ENCODE results near the gene ATF6.
"Not testable (repeated sequence)": the region's sequence is repeated elsewhere in the genome, so short reads cannot be mapped to it uniquely, and the experiment has no call there.

Gene ATF6

GRCh38 chr1:161763522-161764098 is 2.5 kb upstream of the ATF6 start:
- peak overlapping the region; percentile 28 to 94 for H3K27ac Mint-ChIP-seq
- H3K27me3 Mint-ChIP-seq, result no peaks in the 10 kb centered on the region
- H3K4me3 Mint-ChIP-seq, result peak overlapping the region; percentile 49 to 70
- DNase-seq (peak; percentile 43 to 56), ATAC-seq (peak; percentile 68)
- H3K9me3 Mint-ChIP-seq, result no peaks in the 10 kb centered on the region
- H3K4me1 Mint-ChIP-seq, result peaks cover 41% of the 10 kb centered on the region

- Mint-ChIP-seq H3K4me3 (peak overlapping the region; percentile 58 to 99), H3K4me1 (peaks cover 36% of the 10 kb centered on the region), H3K9me3 (no peaks in the 10 kb centered on the region), H3K27me3 (no peaks in the 10 kb centered on the region), H3K27ac (no peak overlapping the region)
- DNase-seq, result no peak
- no peak for ATAC-seq
Measured at GRCh38 chr1:161768461-161768860, 2.3 kb downstream of the ATF6 start.

DNA sequence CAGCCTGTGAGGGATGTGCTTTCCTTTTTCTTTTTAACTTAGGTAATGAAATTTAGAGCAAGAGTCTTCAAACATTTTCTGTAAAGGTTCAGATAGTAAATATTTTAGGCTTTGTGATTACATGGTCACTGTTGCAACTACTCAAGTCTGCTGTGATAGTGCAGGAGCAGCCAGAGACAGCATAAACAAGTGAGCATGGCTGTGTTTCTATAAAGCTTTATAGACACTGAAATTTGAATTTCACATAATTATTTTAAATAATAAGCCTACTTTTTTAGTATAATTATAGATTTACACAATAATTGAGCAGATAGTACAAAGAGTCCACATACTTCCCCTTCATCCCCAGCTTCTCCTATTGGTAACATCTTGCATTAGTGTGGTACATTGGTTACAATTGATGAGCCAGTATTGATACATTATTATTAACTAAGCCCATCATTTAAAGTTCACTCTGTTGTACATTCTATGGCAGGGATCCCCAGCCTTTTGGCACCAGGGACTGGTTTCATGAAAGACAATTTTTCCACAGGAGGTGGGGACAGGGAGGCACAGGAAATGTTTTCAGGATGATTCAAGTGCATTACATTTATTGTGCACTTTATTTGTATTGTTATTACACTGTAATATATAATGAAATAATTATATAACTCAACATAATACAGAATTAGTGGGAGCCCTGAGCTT is 3.0 kb downstream of the ATF6 start:
- no peak for DNase-seq
- Mint-ChIP-seq H3K4me1 (peaks cover 30% of the 10 kb centered on the region), H3K9me3 (no peaks in the 10 kb centered on the region), H3K27me3 (no peaks in the 10 kb centered on the region), H3K27ac (no peak overlapping the region), H3K4me3 (peak overlapping the region in 1 of 2 donors; percentile 30)
- ATAC-seq, result no peak

DNA sequence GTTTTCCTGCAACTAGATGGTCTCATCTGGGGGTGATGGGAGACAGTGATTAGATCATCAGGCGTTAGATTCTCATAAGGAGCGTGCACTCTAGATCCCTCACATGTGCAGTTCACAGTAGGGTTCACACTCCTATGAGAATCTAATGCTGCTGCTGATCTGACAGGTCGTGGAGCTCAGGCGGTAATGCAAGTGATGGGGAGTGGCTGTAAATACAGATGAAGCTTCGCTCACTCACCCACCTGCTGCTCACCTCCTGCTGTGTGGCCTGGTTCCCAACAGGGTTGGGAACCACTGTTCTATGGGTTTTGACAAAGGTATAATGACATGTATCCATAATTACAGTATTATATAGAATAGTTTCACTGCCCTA is 3.5 kb downstream of the ATF6 start:
- peaks cover 29% of the 10 kb centered on the region for H3K4me1 Mint-ChIP-seq
- DNase-seq, H3K4me3 Mint-ChIP-seq, ATAC-seq, H3K27ac Mint-ChIP-seq, H3K9me3 Mint-ChIP-seq, H3K27me3 Mint-ChIP-seq: not testable (repeated sequence)

DNA sequence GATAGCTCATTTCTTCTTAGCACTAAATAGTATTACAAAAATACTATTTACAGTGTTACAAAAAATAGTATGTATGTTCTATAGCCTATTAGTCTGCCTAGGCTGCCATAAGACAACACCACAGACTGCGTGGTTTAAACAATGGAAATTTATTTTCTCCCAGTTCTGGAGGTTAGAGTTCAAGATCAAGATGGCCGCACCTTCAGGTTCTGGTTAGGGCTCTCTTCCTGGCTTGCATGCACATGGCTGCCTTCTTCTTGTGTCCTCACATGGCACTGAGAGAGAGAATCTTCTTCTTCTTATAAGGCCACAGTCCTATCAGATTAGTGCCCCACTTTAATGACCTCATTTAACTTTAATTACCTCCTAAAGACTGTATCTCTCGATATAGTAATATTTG is 4.1 kb downstream of the ATF6 start:
- no peak for ATAC-seq
- H3K4me3 Mint-ChIP-seq, result peak overlapping the region; percentile 36 to 48
- H3K27me3 Mint-ChIP-seq, result no peaks in the 10 kb centered on the region
- H3K4me1 Mint-ChIP-seq, result peaks cover 29% of the 10 kb centered on the region
- H3K27ac Mint-ChIP-seq, result peak overlapping the region in 1 of 2 donors; percentile 89
- DNase-seq, result no peak
- H3K9me3 Mint-ChIP-seq, result no peaks in the 10 kb centered on the region

- Mint-ChIP-seq H3K4me3 (no peak overlapping the region), H3K27ac (no peak overlapping the region), H3K4me1 (peaks cover 29% of the 10 kb centered on the region), H3K27me3 (no peaks in the 10 kb centered on the region), H3K9me3 (no peaks in the 10 kb centered on the region)
- DNase-seq (no peak), ATAC-seq (peak; percentile 47)
Measured at GRCh38 chr1:161771161-161771560, 5.0 kb downstream of the ATF6 start.

GRCh38 chr1:161771973-161772372 is 5.9 kb downstream of the ATF6 start:
- H3K27ac Mint-ChIP-seq, result no peak overlapping the region
- no peak overlapping the region for H3K4me3 Mint-ChIP-seq
- peaks cover 26% of the 10 kb centered on the region for H3K4me1 Mint-ChIP-seq
- H3K9me3 Mint-ChIP-seq, result no peaks in the 10 kb centered on the region
- DNase-seq (no peak), ATAC-seq (no peak)
- H3K27me3 Mint-ChIP-seq, result no peaks in the 10 kb centered on the region

DNA sequence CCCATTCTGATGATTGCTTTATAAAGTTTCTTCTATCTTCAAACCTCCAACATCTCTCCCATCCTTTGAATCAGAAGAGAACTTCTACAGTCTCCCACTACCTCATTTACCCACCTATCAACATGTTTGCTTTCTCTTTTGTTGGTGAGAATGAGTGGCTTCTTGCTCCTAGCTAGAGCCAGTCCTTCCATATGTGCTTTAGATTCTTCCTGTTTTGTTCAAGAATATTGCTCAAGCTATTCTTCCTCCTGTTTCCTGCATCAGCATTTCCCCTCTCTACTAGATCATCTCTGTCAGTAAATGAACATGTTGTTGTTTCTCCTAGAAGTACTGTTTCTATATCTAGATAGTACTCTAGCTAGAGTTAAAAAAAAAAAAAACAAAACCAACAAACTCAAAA is 6.3 kb downstream of the ATF6 start:
- no peak for ATAC-seq

DNA sequence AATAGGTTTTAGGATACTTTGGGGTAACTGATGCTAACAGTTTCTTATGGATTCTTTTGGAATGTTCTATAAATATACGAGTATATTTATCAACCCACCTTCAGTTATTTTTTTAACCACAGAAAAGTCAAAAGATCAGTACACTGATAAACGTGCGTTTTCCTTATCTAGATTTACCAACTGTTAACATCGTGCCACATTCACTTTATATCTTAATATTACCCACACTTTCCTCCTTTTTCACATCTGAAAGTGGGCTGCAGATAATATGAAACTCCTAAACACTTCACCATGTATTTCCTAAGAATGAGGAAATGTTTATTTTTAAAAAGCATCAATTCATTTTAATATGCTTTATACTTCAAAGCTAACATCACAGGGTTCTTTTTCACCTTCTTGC is 7.7 kb downstream of the ATF6 start:
- Mint-ChIP-seq H3K9me3 (no peaks in the 10 kb centered on the region), H3K27ac (no peak overlapping the region), H3K4me3 (no peak overlapping the region), H3K4me1 (peaks cover 10% of the 10 kb centered on the region), H3K27me3 (no peaks in the 10 kb centered on the region)
- ATAC-seq, result no peak
- DNase-seq, result no peak

More for the DNA sequence above, 6.3 kb downstream of the ATF6 start:
- H3K4me1 Mint-ChIP-seq, result peaks cover 22% of the 10 kb centered on the region
- no peak for DNase-seq
- no peak overlapping the region for H3K27ac Mint-ChIP-seq
- no peak overlapping the region for H3K4me3 Mint-ChIP-seq
- H3K9me3 Mint-ChIP-seq, result no peaks in the 10 kb centered on the region
- H3K27me3 Mint-ChIP-seq, result no peaks in the 10 kb centered on the region

DNA sequence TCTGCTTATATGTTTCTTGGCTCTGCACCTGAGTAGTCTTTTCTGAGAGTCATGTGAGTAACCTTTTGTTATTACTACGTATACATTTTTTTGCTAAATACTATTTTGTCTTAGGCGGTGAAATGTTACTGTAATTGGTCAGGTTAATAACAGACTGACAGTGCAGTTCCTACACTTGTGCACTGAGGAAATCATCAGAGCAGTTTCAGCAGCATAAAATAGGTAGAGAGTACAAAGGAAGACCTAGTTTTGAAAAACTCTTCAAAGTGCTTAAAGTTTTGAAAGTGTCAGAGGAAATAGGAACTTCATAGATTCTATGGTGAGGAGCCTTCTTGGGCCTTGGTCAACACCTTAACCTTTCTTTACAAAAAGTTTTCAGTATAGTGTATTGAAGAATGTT is 11.1 kb downstream of the ATF6 start:
- Mint-ChIP-seq H3K27ac (no peak overlapping the region), H3K4me1 (no peaks in the 10 kb centered on the region), H3K4me3 (no peak overlapping the region), H3K9me3 (no peaks in the 10 kb centered on the region), H3K27me3 (no peaks in the 10 kb centered on the region)
- DNase-seq (no peak), ATAC-seq (no peak)

- Mint-ChIP-seq H3K27me3 (no peaks in the 10 kb centered on the region), H3K4me3 (no peak overlapping the region), H3K27ac (no peak overlapping the region), H3K9me3 (no peaks in the 10 kb centered on the region), H3K4me1 (no peaks in the 10 kb centered on the region)
- DNase-seq (no peak), ATAC-seq (no peak)
Measured at GRCh38 chr1:161778522-161778921, 12.4 kb downstream of the ATF6 start.

DNA sequence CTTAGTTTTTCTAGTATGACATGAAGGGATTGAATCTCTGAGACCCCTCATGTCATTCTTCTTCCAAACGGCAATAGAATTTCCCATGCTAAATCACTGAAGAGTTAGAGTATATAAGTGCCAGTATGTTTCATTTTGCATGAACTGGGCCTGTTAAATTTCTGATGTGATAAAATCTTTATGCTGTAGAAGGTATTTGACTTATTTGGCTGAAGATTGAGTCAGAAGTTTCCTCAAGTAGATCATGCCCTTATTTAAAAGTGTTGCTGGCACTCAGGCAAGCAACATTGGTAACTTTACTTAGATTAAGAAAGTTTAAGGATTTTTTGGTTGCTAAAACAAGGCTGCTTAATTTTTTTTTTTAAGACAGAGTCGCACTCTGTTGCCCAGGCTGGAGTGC is 13.3 kb downstream of the ATF6 start:
- ATAC-seq, result no peak
- no peaks in the 10 kb centered on the region for H3K4me1 Mint-ChIP-seq
- H3K9me3 Mint-ChIP-seq, result no peaks in the 10 kb centered on the region
- H3K27me3 Mint-ChIP-seq, result no peaks in the 10 kb centered on the region
- no peak overlapping the region for H3K4me3 Mint-ChIP-seq
- H3K27ac Mint-ChIP-seq, result no peak overlapping the region
- DNase-seq, result no peak

DNA sequence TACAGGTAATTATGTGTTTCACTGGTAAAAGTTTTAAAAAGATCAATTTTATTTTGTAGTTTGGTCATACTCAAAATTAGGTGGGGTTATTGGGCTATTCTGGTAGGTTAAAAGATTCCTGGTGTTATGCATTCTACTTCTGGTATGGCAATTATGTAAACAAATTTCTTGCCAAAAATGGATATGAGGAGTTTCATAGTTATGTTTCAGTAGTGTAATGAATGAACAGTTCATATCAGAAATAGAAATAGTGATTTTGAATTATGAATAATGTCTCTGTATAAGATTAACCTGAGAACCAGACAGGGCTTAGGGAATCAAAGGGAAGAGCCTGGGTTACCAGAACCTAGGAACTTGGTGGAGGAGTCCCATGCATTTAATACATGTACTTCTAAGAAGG is 15.9 kb downstream of the ATF6 start:
- Mint-ChIP-seq H3K9me3 (no peaks in the 10 kb centered on the region), H3K27me3 (no peaks in the 10 kb centered on the region), H3K4me1 (no peaks in the 10 kb centered on the region), H3K4me3 (no peak overlapping the region), H3K27ac (no peak overlapping the region)
- DNase-seq (no peak), ATAC-seq (no peak)

- DNase-seq (no peak), ATAC-seq (peak; percentile 60)
- Mint-ChIP-seq H3K4me3 (no peak overlapping the region), H3K4me1 (no peaks in the 10 kb centered on the region), H3K27ac (no peak overlapping the region), H3K27me3 (no peaks in the 10 kb centered on the region), H3K9me3 (no peaks in the 10 kb centered on the region)
Measured at GRCh38 chr1:161782886-161783285, 16.8 kb downstream of the ATF6 start.

DNA sequence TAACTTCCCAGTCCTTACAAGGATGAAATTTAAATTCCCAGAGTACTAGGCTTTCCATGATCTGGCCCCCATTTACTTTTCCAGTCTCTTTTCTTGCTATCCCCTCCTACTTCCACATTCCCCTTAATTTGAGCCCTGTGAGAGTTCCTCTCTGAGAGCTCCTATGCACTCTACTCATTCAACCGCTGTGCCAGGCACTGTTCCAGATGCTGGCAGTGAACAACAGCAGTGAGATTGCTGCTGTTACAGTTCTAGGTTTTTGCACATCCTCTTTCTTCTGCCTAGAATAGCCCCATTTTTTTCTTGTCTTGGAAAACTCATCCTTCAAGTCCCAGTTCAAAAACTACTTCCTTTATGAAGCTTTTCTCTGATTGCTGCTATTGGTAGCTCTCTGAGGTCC is 18.8 kb downstream of the ATF6 start:
- DNase-seq (no peak), ATAC-seq (no peak)
- H3K4me3 Mint-ChIP-seq, result no peak overlapping the region
- peak overlapping the region in 1 of 2 donors; percentile 8 for H3K27ac Mint-ChIP-seq
- H3K9me3 Mint-ChIP-seq, result no peaks in the 10 kb centered on the region
- H3K4me1 Mint-ChIP-seq, result no peaks in the 10 kb centered on the region
- no peaks in the 10 kb centered on the region for H3K27me3 Mint-ChIP-seq

DNA sequence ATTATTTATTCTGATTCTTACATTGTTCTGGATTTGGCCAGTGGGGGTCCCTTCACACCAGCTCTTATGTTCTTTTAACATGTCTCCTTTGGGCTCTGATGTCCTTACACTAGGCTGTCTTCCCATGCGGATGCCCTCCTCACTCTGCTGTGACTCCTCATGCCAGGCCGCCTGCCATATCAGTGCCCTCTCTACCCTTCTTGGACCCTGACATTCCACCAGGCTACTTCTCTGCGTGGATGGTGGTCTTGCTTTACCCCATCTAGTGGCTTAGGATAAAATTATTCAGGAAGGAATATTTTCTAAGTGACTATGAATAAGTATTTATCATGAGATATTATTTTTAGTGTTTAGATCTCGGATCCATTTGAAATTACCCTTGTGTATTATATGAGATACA is 21.2 kb downstream of the ATF6 start:
- DNase-seq (no peak), ATAC-seq (no peak)
- Mint-ChIP-seq H3K27ac (no peak overlapping the region), H3K4me1 (no peaks in the 10 kb centered on the region), H3K9me3 (no peaks in the 10 kb centered on the region), H3K27me3 (no peaks in the 10 kb centered on the region), H3K4me3 (no peak overlapping the region)
